ENCODE data around the gene CNOT9.

GRCh38 chr2:218635719-218636118 is 67.1 kb downstream of the CNOT9 start:
- no peak for TF ChIP-seq POLR2AphosphoS5 (IDR thresholded peaks at IDR 0.05; ENCODE audit: low read depth, low read length)
- no peak for TF ChIP-seq POLR2A (IDR thresholded peaks at IDR 0.05; ENCODE audit: low read depth, low read length)

Measured in GM12892 (cell line).